Suppressor macrophage treated with lipopolysaccharide for 4 hours (primary cell): ENCODE measurements around the gene MCHR1.
"Not testable (repeated sequence)": the region's sequence is repeated elsewhere in the genome, so short reads cannot be mapped to it uniquely, and the experiment has no call there.

Source experiments
- DNase-seq: peaks from one replicate; pipeline ENCODE4 v3.0.0-alpha.2; 2020

The MCHR1 gene

DNA sequence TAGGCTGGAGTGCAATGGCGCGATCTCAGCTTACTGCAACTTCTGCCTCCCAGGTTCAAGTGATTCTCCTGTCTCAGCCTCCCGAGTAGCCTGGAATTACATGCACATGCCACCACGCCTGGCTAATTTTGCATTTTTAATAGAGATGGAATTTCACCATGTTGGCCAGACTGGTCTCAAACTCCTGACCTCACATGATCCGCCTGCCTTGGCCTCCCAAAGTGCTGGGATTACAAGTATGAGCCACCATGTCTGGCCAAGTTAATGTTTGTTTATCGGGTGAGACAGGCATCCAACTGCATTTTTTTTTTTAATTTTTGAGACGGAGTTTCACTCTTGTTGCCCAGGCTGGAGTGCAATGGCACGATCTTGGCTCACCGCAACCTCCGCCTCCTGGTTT, 22.6 kb upstream of the MCHR1 start:
- not testable (repeated sequence) for DNase-seq

DNA sequence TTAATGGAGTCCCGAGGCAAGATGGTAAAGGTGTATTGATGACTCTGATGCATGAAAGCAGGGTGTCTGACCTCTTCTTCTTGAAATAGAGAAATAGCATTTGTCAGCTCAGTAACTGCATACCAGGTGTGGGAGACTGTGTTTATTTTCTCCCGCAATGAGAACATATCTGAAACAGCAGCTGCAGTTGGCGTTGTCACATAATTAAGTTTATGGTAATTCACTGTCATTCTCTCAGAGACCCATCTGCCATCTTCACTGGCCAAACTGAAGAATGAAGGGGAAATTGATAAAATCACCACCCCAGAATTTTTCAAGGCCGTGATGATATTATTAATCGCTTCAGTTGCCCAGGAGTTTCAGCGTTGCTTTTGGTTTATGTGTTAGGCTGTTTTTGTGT, 20.1 kb upstream of the MCHR1 start:
- no peak for DNase-seq

DNA sequence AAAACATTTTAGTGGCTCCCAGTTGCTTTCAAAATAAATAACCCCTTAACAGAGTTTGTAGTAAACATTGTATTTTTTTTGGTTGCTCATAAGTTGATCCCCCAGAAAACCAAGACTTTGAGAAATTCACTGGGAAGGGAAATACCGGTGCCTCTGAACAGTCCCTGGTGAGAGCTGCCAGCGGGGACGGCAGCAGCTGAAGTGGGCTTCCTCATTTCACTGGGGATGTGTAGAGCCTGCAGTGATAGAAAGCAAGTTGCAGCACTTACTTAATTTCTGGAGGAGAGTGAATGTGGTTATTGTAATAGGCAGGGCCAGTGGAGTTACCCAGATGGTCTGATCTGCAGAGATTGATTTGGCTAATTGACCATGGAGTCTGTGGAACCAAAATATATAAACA, 18.6 kb upstream of the MCHR1 start:
- DNase-seq: peak; percentile 51

DNA sequence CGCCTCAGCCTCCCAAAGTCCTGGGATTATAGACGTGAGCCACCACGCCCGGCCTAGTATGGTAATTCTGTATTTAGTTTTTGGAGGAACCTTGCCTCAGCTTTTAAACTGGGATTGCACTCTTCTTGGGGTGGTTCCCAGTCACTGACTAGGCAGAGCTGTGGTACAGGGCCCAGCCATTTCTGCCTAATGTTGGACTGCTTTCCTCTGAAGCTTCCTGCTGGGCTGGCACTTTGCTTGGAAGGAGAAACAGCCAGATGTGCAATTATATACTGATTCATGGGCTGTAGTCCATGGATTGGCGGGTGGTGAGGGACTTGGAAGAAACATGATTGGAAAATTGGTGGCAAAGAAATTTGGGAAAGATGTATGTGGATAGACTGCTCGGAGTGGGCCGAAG, 17.6 kb upstream of the MCHR1 start:
- DNase-seq: no peak

DNA sequence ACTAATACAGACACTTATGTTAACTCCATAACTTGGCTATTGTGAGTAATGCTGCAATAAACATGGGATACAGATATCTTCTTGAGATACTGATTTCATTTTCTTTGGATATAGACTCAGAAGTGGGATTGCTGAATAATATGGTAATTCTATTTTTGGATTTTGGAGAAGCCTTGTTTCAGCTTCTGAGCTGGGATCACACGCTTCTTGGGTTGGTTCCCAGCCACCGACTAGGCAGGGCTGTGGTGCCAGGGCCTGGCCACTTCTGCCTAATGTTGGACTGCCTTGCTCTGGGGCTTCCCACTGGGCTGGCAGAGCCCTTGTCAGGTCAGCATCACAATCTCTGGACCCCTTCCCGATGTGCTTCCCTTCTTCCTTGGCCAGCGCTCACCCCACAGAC, 14.0 kb upstream of the MCHR1 start:
- peak; percentile 61 for DNase-seq

DNA sequence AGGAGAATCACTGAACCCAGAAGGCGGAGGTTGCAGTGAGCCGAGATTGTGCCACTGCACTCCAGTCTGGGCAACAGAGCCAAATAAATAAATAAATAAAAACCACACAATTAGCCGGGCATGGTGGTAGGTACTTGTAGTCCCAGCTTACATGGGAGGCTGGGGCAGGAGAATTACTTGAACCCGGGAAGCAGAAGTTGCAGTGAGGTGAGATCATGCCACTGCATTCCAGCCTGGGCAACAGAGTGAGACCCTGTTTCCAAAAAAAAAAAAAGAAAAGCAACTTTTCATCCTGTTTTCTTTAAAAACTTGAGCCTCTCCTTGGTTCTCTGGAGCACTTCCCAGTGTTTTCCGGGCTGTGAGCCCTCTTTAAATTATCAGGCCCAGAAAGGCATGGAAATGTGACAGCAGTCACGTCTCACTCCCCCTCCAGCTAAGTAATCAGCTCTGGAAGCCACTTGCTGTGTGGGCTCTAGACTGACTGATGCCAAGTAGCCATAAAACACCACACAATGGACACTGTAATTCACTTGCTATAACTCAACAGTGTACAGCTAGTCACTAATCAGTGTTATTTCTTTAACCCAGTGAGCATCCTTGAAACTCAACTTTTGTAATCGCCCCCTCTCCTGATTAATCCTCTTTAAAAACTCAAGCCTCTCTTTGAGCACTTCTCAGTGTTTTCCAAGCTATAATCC, 13.0 kb upstream of the MCHR1 start:
- DNase-seq: no peak

DNA sequence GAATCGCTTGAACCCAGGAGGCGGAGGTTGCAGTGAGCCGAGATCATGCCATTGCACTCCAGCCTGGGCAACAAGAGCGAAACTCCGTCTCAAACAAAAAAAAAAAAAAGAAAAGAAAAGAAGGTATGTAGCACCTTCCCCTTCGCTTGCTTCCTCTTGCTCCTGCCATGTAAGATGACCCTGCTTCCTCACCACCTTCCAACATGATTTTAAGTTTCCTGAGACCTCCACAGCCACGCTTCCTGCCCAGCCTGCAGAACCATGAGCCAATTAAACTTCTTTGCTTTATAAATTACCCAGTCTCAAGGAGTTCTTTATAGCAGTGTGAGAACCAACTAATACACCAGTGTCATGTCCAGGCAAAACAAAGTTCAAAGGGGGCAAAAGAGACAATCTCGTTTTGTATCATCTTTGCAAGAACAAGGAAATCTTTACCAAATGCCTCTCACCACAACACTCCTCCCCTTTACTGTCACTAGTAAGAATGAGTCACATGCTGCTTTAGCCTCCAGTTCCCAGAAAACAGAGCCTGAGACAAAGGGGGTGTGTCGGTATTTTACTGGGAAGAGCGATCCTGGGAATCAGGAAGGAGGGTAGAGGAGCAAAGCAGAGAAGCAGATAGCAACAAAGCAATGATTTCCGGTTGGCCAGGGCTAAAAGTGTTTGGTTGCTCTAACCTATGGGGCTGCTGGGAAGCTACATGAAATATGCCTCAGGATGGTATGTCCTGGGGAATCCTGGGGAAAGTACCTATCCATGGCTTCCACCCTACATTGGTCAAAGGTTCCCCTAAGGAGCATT, 10.5 kb upstream of the MCHR1 start:
- DNase-seq: peak; percentile 82

DNA sequence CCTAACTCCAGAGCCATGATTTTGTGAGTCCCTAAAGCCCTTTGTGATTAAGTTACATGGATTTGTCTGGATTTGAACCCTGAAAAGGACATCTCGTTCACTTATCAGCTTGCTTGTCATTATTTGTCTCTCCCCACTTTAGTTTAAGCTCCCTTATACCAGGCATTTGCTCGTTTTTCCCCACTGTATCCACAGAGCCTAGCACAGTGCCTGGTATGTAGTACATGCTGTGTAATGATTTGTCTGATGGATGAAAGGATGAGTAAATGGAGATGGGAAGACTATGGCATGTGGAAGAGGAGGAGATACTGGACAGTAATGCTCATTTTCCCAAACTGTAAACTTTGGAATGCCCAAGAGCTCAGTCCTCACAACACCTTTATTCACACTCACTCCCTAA, 9.2 kb upstream of the MCHR1 start:
- DNase-seq: no peak

DNA sequence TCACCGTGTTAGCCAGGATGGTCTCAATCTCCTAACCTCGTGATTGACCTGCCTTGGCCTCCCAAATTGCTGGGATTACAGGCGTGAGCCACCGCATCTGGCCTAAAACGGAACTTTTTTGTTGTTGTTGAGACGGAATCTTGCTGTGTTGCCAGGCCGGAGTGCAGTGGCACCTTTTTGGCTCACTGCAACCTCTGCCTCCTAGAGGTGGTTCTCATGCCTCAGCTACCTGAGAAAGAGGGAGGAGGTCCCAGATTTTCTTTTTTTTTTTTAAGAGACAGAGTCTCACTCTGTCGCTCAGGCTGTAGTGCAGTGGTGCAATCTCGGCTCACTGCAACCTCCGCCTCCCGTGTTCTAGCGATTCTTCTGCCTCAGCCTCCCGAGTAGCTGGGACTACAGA, 7.9 kb upstream of the MCHR1 start:
- DNase-seq: no peak

DNA sequence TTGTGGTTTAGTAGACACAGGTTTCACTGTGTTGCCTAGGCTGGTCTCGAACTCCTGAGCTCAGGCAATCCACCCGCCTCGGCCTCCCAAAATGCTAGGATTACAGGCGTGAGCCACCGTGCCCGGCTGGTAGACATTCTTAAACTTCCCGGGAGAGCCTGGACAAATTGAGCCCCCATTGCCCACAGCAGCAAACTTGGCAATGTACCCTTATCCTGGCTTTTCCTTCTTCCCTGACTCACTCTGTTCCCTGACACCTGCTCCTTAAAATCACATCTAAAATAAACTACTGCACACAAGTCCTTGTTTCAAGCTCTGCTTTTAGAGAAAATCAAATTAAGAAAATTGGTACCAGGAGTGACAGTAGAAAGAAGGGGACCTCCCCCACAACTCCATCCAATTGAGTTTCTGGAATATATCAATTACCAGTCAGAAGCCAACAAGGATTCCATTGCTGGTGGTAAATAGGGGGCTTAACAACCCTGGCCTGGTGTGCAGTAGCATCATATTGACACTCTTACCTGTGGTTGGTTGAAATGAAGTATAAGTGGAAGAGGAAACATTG, 7.4 kb upstream of the MCHR1 start:
- DNase-seq: no peak

DNA sequence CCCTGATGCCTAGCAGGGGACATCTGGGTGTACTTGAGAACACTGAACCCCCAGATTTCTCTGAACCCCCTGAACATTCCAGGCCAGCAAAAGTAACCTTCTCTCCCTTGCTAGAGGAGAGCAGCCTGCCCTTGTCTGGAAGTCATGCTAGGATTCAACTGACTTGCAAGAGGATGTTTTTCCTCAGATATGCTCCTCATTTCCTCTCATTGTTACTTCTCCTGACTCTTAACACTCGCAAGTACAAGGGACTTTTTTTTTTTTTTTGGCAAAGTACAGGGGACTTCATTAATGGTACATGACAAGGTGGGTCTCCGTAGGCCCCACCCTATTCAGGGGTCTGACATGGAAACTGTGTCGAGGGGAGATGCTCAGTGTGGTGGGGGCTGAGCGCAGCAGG, 6.3 kb upstream of the MCHR1 start:
- no peak for DNase-seq

DNA sequence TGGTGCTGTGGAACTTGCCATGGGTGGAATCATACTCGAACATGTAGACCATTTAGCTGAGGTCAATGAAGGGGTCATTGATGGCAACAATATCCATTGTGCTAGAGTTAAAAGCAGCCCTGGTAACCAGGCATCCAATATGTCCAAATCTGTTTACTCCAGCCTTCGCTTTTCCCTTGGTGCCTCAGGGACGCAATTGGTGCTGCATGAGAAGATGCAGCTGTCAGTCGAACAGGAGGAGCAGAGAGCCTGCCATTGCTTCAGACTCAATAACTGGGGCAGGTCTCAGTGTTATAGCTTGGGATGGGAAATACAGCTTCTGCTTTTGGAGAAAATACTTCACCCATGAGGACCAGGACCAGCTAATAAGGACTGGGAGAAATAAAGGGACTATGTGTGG, 5.0 kb upstream of the MCHR1 start:
- DNase-seq: no peak

DNA sequence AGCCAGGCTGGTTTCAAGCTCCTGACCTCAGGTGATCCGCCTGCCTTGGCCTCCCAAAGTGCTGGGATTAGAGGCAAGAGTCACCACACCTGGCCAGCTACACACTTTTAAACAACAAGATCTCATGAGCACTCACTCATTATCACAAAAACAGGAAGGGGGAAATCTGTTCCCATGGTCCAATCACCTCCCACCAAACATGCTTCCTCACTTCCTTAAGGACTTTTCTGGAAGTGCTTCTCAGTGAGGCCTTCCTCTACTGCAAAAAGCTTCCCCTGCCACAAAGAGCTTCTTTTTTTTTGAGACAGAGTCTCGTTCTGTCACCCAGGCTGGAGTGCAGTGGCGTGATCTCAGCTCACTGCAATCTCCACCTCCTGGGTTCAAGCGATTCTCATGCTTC, 3.1 kb upstream of the MCHR1 start:
- peak; percentile 43 for DNase-seq

DNA sequence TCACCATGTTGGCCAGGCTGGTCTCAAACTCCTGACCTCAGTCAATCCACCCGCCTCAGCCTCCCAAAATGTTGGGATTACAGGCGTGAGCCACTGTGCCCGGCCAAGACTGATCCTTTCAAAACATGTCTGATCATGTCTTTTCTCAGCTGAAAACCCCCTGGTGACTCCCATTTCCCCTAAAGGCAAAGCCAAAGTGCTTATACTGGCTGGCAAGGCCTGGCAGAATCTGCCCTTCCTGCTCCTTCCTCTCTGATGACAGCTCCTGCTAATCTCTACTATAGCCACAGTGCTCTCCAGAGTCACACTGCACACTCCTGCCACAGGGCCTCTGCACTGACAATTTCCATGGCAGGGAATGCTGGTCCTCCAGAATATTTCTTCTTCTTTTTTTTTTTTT, 2.6 kb upstream of the MCHR1 start:
- DNase-seq: peak; percentile 40

DNA sequence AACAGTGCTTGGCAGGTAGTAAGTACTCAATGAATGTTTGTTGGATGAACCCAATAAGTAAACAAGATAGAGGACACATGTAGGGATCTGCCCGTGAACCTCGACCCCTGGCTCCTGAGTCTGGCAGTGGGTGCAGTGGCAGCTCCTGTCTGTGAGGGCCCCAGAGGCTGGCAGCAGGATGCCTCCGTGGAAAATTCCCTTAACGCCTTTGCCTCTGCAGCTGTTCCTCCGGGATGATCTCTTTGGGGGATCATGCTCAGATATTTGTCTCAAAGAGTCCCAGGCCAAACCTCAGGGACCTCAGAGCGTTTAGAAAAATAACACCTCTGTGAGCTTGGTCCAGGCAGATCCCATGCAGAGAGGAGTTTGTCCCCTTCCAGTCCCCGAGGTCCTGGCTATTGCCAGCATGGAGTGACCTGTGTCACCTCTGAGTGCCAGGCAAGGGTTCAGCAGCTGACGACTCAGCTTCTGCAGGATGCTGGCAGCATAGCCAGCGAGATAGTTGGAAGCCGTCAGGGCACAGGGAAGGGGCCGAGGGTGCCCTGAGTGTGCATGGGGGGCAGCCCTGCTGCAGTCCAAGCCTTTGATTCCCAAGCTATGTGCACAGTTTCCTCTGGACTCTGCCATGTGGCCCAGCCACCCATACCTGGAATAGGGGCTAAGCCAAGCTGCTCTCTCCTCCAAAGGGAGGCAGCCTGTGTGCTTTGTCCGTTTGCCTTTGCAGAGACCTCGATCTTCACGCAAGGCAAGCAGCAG, 613 bp upstream of the MCHR1 start:
- DNase-seq: no peak

DNA sequence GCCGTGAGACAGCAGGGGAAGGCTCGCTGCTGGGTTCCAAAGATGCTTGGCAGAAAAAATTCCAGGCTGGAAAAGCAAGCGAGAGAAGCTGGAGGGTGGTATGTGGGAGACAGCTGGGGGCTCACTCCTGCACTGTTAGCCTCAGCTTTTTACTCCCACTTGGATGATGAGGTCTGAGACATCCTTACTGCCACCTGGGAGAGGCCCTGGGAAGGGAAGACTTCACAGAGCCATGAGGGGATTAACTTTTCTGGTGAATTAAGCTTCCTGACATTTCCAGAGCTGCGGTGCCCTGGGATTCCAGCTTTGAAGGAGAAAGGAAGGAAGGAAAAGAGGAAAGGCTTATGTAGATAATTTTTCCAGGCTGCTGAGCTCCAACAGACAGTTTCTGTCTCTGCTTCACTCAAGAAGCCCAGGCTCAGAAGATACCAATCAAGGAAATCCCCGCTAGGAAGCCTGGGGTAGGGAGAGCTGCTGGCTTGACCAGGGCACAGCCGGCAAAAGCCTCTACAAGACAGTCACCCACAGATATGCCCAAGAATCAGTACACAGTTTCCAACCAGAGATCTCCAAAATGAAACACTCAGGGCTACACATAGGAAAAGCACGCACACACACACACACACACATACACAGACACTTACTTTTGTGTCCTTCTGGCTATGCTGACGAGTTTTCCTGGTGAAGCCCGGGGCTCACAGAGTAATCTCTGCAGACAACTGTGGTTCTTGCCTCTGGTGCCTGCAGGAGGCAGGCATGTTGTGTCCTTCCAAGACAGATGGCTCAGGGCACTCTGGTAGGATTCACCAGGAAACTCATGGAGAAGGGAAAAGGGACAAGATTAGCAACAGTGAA, 907 bp downstream of the MCHR1 start:
- DNase-seq: peak; percentile 28

DNA sequence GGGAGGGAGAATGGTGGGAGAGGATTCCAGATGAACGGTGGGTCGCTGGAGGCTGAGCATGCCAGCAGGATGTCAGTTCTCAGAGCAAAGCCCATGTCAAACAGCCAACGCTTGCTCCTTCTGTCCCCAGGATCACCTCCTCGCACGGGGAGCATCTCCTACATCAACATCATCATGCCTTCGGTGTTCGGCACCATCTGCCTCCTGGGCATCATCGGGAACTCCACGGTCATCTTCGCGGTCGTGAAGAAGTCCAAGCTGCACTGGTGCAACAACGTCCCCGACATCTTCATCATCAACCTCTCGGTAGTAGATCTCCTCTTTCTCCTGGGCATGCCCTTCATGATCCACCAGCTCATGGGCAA, 1.5 kb downstream of the MCHR1 start:
- DNase-seq: no peak

DNA sequence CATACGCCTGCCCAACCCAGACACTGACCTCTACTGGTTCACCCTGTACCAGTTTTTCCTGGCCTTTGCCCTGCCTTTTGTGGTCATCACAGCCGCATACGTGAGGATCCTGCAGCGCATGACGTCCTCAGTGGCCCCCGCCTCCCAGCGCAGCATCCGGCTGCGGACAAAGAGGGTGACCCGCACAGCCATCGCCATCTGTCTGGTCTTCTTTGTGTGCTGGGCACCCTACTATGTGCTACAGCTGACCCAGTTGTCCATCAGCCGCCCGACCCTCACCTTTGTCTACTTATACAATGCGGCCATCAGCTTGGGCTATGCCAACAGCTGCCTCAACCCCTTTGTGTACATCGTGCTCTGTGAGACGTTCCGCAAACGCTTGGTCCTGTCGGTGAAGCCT, 2.2 kb downstream of the MCHR1 start:
- DNase-seq: no peak

DNA sequence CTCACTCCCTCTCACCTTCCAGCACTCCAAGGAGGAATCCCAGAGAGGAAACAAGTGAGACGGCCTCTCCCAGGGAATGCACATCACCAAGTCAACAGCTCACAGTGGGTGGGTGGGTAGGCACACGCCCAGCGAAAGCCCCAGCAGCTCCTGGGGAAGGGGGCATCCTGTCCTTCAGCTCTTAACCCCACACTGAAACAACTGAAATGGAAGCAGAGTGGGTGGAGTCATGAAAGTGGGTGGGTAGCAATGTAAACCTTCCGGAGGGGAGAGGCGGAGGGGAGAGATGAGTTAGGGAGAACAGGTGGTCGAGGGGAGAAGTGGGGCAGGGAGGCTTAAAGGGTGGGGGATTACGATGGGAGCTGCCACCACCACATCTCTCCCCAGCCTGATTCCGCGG, 5.4 kb downstream of the MCHR1 start:
- DNase-seq: no peak

DNA sequence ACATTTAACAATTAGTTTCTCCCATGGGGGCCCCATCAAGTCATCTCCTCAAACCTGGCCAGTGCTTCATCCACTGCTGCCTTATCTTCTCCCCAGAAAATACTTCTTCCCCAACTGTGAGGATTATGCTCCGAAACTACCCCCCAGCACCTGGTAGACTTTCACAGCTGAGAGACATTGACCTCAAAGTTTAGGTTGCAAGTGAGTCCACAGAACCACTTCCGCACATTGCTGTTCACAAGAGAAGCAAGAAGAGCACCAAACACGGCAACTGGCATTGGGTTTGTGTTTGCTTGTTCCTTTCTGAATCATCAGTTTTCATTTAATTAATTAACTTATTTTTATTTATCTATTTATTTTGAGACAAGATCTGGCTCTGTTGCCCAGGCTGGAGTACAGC, 6.1 kb downstream of the MCHR1 start:
- DNase-seq: no peak

DNA sequence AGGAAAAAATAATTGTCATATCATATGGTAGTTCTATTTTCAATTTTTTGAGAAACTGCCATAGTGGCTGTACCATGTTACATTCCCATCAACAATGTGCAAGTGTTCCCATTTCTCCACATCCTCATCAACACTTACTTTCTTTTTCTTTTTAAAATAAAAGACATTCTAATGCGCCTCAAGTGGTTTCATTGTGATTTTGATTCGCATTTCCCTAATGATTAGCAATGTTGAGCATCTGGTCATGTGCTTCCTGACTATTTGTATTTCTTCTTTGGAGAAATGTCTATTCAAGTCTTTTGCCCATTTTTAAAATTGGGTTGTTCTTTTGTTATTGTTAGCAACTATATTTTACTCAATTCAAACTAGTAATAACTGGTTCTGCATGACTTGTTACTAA, 8.4 kb downstream of the MCHR1 start:
- no peak for DNase-seq

DNA sequence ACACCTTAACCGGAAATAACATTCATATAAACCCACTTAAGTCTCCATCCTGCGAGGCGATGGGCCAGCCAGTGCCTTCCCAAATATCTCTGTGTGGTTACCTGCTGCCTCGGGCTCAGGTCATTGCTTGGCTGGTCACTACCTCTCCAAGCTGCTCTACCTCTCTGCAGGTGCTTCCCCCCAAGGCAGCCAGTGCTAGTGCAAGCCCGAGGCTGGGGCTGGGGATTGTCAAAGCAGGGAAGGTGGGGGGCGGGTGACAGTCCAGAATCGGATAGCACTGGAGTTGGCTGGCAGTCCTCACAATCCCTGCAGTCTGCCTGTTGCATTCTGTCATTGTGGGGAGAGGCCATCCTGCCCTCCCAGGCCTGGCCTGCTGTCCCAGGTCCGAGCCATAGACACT, 11.1 kb downstream of the MCHR1 start:
- DNase-seq: no peak

DNA sequence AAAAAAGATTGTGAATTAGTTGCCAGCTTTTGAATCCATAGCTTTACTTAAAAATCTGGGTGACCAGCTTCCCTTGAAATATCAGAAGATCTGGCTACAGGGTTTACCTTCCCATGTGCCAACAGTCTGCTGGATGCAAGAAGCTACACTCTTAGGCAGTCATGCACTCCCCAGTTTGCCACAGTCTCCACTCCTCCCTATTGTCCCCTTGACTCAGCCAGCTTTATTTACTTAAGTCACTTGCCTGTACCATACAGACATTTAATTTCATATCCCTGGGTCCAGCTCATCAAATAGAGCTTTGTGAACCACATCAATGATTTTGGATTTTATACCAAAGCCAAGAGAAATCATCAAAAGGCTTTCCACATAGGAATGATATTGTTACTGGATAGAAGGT, 12.2 kb downstream of the MCHR1 start:
- no peak for DNase-seq
